ENCODE data around the gene FAM53B.

DNA sequence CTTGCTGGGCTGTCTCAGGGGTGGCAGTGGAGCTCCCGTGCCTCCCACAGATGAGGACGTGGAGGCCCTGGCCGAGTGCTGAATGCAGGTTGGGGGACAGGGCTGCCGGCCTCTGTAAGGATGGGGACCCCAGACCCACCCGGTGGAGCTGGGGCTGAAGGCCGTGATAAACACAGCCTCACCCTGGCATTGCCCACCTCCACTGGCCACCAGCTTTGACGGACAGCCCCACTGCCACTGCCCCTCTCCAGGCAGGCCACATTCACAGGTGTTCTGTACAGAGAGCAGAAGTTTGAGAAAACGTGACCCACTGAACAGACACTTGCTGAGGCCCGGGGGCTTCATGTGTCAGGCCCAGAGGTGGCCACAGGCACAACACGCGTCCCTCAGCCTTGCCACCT is 156.4 kb downstream of the FAM53B start:
- TF ChIP-seq CTCF (IDR thresholded peaks at IDR 0.05): no peak
- no peak for TF ChIP-seq POLR2A (IDR thresholded peaks at IDR 0.05)
- no peak for TF ChIP-seq POLR2AphosphoS5 (IDR thresholded peaks at IDR 0.05)
